Measurements from ENCODE around the gene CTTNBP2. TPM values are rescaled to one million over a fixed set of nuclear protein-coding genes. Genes with fewer than 3 reads are reported as not detected.

Gene CTTNBP2
- total and polyA plus RNA-seq, 12 donors = 1.2 to 6.7 (median 3.9) TPM

GRCh38 chr7:117908031-117908795 is 35.0 kb upstream of the CTTNBP2 start:
- 69 to 82% (median 81%) methylated on average over 3 of the region's 3 CpGs for WGBS, 4 donors
- no peaks in the 10 kb centered on the region for H3K27me3 ChIP-seq

DNA sequence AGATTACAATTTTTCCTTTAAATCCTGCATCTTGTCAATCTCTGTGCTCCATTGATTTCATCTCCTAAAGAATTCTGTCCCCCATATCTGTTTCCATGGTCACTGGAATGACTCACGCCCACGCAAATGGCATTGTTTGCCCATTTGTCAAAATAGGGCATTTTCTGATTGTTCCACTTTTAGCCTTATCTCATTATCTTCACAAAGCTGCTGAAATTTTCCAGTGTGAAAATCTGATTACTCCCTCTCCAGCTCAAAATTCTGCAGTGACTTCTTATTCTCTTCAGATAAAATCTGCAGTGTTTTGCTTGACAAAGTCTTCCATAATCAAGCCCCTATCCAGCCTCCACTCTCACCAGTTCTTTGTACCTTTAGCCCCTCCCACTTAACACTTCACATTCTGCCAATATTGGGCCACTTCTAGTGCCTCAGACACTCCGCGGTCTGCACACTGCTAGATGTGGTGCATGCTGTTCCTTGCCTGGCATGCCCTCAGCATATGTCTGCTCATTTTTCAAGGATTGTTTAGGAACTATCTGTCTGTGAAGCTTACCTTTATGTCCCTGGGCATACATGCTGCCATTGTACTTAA is 33.9 kb upstream of the CTTNBP2 start:
- Histone ChIP-seq H3K4me3 (no peak overlapping the region), H3K27ac (no peak overlapping the region), H3K36me3 (replicated peaks in 1 of 2) (no peaks in the 10 kb centered on the region), H3K4me1 (replicated peaks in 1 of 2) (no peaks in the 10 kb centered on the region), H3K9me3 (replicated peaks in 1 of 3) (no peaks in the 10 kb centered on the region), H3K27me3 (no peaks in the 10 kb centered on the region)
- 60 to 67% (median 64%) methylated on average over 4 of the region's 4 CpGs for WGBS, 4 donors
- intact Hi-C loops (cut with DNase I) = no loop called here
- no peak for DNase-seq
- TF ChIP-seq CTCF (IDR thresholded peaks at IDR 0.05) (no peak), POLR2A (IDR thresholded peaks at IDR 0.05) (no peak)

More at GRCh38 chr7:117908031-117908795, 35.0 kb upstream of the CTTNBP2 start:
- no peak for DNase-seq
- TF ChIP-seq POLR2A (IDR thresholded peaks at IDR 0.05) (no peak), CTCF (IDR thresholded peaks at IDR 0.05) (no peak)
- Histone ChIP-seq H3K4me1 (replicated peaks in 1 of 2) (no peaks in the 10 kb centered on the region), H3K27ac (no peak overlapping the region), H3K36me3 (replicated peaks in 1 of 2) (no peaks in the 10 kb centered on the region), H3K4me3 (no peak overlapping the region), H3K9me3 (replicated peaks in 1 of 3) (no peaks in the 10 kb centered on the region)
- intact Hi-C loops (cut with DNase I) = no loop called here

- Histone ChIP-seq H3K27me3 (no peaks in the 10 kb centered on the region), H3K9me3 (replicated peaks in 1 of 3) (no peaks in the 10 kb centered on the region), H3K4me3 (no peak overlapping the region), H3K4me1 (replicated peaks in 1 of 2) (no peaks in the 10 kb centered on the region), H3K27ac (no peak overlapping the region), H3K36me3 (replicated peaks in 1 of 2) (no peaks in the 10 kb centered on the region)
- WGBS, 4 donors = 73 to 79% (median 76%) methylated on average over 5 of the region's 5 CpGs
- intact Hi-C loops (cut with DNase I) = no loop called here
- DNase-seq = no peak
- no peak for TF ChIP-seq CTCF (IDR thresholded peaks at IDR 0.05)
- TF ChIP-seq POLR2A (IDR thresholded peaks at IDR 0.05) = no peak
Observed at GRCh38 chr7:117902314-117902889, 29.2 kb upstream of the CTTNBP2 start.

GRCh38 chr7:117901089-117901797 is 28.0 kb upstream of the CTTNBP2 start:
- Histone ChIP-seq H3K4me3 (no peak overlapping the region), H3K27ac (no peak overlapping the region), H3K27me3 (no peaks in the 10 kb centered on the region), H3K9me3 (replicated peaks in 1 of 3) (no peaks in the 10 kb centered on the region), H3K4me1 (replicated peaks in 1 of 2) (no peaks in the 10 kb centered on the region), H3K36me3 (replicated peaks in 1 of 2) (no peaks in the 10 kb centered on the region)
- intact Hi-C loops (cut with DNase I) = no loop called here
- TF ChIP-seq CTCF (IDR thresholded peaks at IDR 0.05) = no peak
- TF ChIP-seq POLR2A (IDR thresholded peaks at IDR 0.05) = no peak
- DNase-seq = no peak
- 74 to 87% (median 77%) methylated on average over 5 of the region's 5 CpGs for WGBS, 4 donors

Measured in adrenal gland (tissue), 12 donors.